AG04450 (cell line): ENCODE measurements around the gene CCDC102B. TPM values are rescaled to one million over a fixed set of nuclear protein-coding genes. Genes with fewer than 3 reads are reported as not detected.

Experiments used
- CTCF ChIA-PET: fragments of 300-600, 350-600 bp; formaldehyde crosslinking; extraction: SDS; loops from one replicate; lab custom pipeline; 2022; ENCODE audit warnings: antibody characterized with exemption, inconsistent platforms; lab: Charles Lee
- POLR2A ChIA-PET: fragments of 350-600 bp; formaldehyde crosslinking; extraction: SDS; loops from one replicate; lab custom pipeline; 2021; ENCODE audit warnings: antibody characterized with exemption, inconsistent platforms; lab: Yijun Ruan, JAX
- DNase-seq: peaks from one replicate; pipeline ENCODE4 v3.0.0-alpha.2; 2011; ENCODE audit warnings: low read depth, low spot score
- H3K27ac ChIP-seq: one replicate; pipeline ENCODE4 v1.5.1; 2012; ENCODE audit warnings: low read depth, low read length, control low read depth
- H3K27me3 ChIP-seq: one replicate; pipeline ENCODE4 v1.6.0; 2012; ENCODE audit warnings: low read length; ENCODE audit not compliant: control insufficient read depth, insufficient read depth
- H3K4me3 ChIP-seq: 2 replicates; pipeline ENCODE4 v1.5.1; 2011; ENCODE audit warnings: mild to moderate bottlenecking, low read depth, low read length, control low read depth
- H3K9me3 ChIP-seq: 2 replicates; pipeline ENCODE4 v1.5.1; 2012; ENCODE audit warnings: low read length; ENCODE audit not compliant: control insufficient read depth, insufficient read depth
- polyA plus RNA-seq: library from polyadenylated mRNA; depleted of rRNA; stranded (reverse); fragments of >200 nt; gene quantifications from 2 replicates; pipeline ENCODE4 v1.2.3, GENCODE V29; 2011
- TF ChIP-seq, protein P1 (sequence below): IDR thresholded peaks from 2 replicates; pipeline ENCODE4 v1.5.1; 2011; ENCODE audit warnings: low read depth, low read length, control low read depth, inconsistent platforms

The CCDC102B gene
- polyA plus RNA-seq, 1 experiment, result 4.0 TPM

- Histone ChIP-seq H3K4me3 (no peak overlapping the region), H3K27ac (no peak overlapping the region), H3K27me3 (no peaks in the 10 kb centered on the region), H3K9me3 (no peaks in the 10 kb centered on the region)
- ChIA-PET POLR2A (no interaction called here), CTCF (interaction anchor here (0.5 kb wide), 3 partner anchors 227 to 1351 kb away, joined by 3 to 4 read pairs (median 3); no protein-coding TSS in a partner anchor)
- no peak for DNase-seq
- TF ChIP-seq, protein P1, sequence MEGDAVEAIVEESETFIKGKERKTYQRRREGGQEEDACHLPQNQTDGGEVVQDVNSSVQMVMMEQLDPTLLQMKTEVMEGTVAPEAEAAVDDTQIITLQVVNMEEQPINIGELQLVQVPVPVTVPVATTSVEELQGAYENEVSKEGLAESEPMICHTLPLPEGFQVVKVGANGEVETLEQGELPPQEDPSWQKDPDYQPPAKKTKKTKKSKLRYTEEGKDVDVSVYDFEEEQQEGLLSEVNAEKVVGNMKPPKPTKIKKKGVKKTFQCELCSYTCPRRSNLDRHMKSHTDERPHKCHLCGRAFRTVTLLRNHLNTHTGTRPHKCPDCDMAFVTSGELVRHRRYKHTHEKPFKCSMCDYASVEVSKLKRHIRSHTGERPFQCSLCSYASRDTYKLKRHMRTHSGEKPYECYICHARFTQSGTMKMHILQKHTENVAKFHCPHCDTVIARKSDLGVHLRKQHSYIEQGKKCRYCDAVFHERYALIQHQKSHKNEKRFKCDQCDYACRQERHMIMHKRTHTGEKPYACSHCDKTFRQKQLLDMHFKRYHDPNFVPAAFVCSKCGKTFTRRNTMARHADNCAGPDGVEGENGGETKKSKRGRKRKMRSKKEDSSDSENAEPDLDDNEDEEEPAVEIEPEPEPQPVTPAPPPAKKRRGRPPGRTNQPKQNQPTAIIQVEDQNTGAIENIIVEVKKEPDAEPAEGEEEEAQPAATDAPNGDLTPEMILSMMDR, result peak; percentile 44
These were observed 45.7 kb downstream of the CCDC102B start for GRCh38 chr18:68843473-68844089.

DNA sequence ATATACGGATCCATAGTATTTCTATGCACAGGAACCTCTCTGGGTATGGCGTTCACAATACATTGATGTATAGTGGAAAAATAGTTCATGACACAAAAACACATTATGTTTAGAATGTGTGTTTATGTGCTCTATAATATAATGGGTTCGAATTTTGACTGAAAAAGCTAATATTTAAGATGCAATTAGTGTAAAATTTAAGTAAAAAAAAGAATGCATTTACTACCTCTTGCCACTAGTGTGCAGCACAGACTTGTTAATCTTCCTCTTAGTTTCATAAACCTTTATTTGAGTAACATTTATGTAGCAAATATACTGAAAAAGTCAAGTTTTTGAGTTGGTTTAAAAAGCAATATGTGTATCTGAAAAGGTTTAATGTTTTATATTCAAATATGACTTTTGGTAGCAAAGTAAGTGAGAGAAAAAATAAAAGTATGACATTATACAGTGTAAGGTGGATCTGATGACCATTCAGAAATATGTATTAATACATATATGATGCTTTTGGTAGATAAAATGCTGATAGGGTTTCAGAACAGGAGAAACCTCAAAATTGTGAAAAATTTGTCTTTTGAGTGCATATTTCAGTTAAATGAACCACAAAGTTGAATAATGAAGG, 49.4 kb downstream of the CCDC102B start:
- peak; percentile 11 for DNase-seq
- Histone ChIP-seq H3K27me3 (no peaks in the 10 kb centered on the region), H3K4me3 (no peak overlapping the region), H3K27ac (no peak overlapping the region), H3K9me3 (no peaks in the 10 kb centered on the region)
- TF ChIP-seq, protein P1, result peak; percentile 70
- ChIA-PET POLR2A (no interaction called here), CTCF (interaction anchor here (0.6 to 1.3 kb wide), 7 partner anchors 9 to 1605 kb away, joined by 3 to 5 read pairs (median 3); no protein-coding TSS in a partner anchor)

DNA sequence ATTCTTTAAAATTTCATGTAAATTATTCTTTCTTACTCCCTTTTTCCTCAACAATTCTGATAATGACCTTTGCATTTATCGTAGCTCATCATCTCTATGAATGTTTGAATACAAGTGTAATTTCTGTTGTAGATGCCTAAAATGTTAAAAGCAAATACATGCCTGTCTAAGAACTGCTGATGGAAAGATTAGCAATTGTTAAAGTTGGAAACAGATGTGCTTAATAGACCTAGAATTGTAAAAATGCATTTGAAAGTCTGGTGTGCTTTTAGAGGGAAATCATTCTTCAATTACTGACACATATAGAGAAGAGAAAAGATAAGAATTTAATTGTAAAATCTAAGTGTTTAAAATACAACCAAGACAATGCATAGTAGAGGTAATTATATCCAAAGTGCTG, 50.4 kb downstream of the CCDC102B start:
- POLR2A ChIA-PET, result no interaction called here
- H3K4me3 ChIP-seq, result no peak overlapping the region
- CTCF ChIA-PET, result interaction anchor here (0.6 to 1.1 kb wide), 3 partner anchors 1282 to 1604 kb away, joined by 3 to 5 read pairs (median 3); no protein-coding TSS in a partner anchor
- no peak overlapping the region for H3K27ac ChIP-seq
- TF ChIP-seq, protein P1, result no peak
- no peaks in the 10 kb centered on the region for H3K9me3 ChIP-seq
- no peak for DNase-seq
- no peaks in the 10 kb centered on the region for H3K27me3 ChIP-seq

DNA sequence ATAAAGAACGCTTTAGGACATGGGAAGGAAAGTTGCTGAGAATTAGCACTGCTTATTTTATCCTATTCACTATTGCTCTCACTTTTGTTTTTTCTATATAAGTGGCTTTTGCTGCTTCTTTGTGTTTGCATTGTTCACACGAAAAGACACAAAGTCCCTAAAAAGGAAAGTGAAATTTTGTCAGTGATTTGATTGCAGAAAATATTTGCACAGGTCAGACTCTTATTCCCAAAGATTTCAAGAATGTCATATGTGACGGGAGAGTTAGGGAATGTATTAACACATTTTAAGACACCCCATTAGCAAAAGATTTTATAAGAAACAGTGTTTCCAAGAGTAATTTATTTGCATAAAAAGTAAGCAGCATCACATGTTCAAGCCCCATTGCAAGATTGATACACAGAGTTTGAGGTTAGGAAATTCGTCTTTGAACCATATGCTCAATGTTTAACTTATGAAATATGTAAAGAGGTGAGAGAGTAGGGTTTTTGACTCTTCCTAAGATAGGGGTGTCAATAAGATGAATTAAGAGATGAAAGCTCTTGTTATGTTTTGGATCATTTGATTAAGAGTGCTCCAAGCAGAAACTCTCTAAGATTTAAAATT, 57.0 kb downstream of the CCDC102B start:
- H3K9me3 ChIP-seq, result no peaks in the 10 kb centered on the region
- ChIA-PET CTCF (interaction anchor here (0.6 to 2.0 kb wide), 4 partner anchors 8 to 1232 kb away, joined by 3 to 5 read pairs (median 4); no protein-coding TSS in a partner anchor), POLR2A (no interaction called here)
- H3K27me3 ChIP-seq, result no peaks in the 10 kb centered on the region
- H3K4me3 ChIP-seq, result no peak overlapping the region
- no peak for DNase-seq
- H3K27ac ChIP-seq, result no peak overlapping the region
- TF ChIP-seq, protein P1, result no peak

DNA sequence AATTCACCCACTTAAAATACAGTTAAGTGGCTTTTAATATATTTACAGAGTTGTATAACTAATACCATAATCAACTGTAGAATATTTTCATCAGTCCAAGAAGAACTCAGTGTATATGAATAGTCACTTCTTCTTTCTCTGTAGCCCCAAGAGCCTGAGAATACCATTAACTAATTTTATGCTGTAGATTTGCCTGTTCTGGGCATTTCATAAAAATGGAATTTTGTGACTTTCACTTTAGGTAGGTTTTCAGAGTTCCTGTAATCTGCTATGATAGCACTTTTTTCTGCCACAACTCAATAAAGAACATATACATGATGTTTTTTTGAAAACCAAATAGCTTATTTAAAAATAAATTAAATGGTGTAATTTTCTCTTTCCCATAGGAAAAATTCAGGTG, 57.6 kb downstream of the CCDC102B start:
- no peak overlapping the region for H3K27ac ChIP-seq
- H3K4me3 ChIP-seq, result no peak overlapping the region
- no peak for DNase-seq
- POLR2A ChIA-PET, result no interaction called here
- CTCF ChIA-PET, result interaction anchor here (0.7 to 2.0 kb wide), 3 partner anchors 9 to 1232 kb away, joined by 3 to 5 read pairs (median 5); no protein-coding TSS in a partner anchor
- H3K27me3 ChIP-seq, result no peaks in the 10 kb centered on the region
- TF ChIP-seq, protein P1, result no peak
- no peaks in the 10 kb centered on the region for H3K9me3 ChIP-seq
